OCI-LY3 (cell line): Measurements from ENCODE around the gene MARCHF4.

ENCODE experiments used
- H2AFZ ChIP-seq: fragments of 200-600, 300-600 bp; shearing (Covaris generic); 2 replicates; pipeline ENCODE4 v1.6.0; 2014; ENCODE audit warnings: antibody characterized with exemption, low read depth, low read length
- H3K27ac ChIP-seq: fragments of 200-600, 300-600 bp; sonication (generic); 2 replicates; pipeline ENCODE4 v1.5.1; 2014; ENCODE audit warnings: mild to moderate bottlenecking, low read length, moderate library complexity, mixed read lengths
- H3K27me3 ChIP-seq: fragments of 200-600, 300-600 bp; sonication (generic); 2 replicates; pipeline ENCODE4 v1.6.1; 2014; ENCODE audit warnings: low read depth, low read length, mixed read lengths
- H3K36me3 ChIP-seq: fragments of 200-600, 300-600 bp; sonication (generic); replicated peaks from 2 replicates; pipeline ENCODE3; 2014; ENCODE audit warnings: low read depth, low read length, mixed read lengths
- H3K4me1 ChIP-seq: fragments of 300-600, 200-600 bp; sonication (generic); 2 replicates; pipeline ENCODE4 v1.6.1; 2014; ENCODE audit warnings: low read length, mixed read lengths
- H3K4me2 ChIP-seq: fragments of 200-600, 300-600 bp; sonication (generic); 2 replicates; pipeline ENCODE4 v1.6.1; 2014; ENCODE audit warnings: low read length, mixed read lengths
- H3K4me3 ChIP-seq: fragments of 300-600, 200-600 bp; sonication (generic); 2 replicates; pipeline ENCODE4 v1.5.1; 2014; ENCODE audit warnings: antibody characterized with exemption, mild to moderate bottlenecking, low read length, moderate library complexity
- H3K79me2 ChIP-seq: fragments of 300-600, 200-600 bp; shearing (Covaris generic); 2 replicates; pipeline ENCODE4 v1.6.1; 2014; ENCODE audit warnings: mild to moderate bottlenecking, low read length, mixed read lengths
- H3K9ac ChIP-seq: fragments of 300-600, 200-600 bp; shearing (Covaris generic); 2 replicates; pipeline ENCODE4 v1.6.0; 2014; ENCODE audit warnings: mild to moderate bottlenecking, low read length, moderate library complexity
- H3K9me3 ChIP-seq: fragments of 200-600, 300-600 bp; shearing (Covaris generic); 2 replicates; pipeline ENCODE4 v1.6.1; 2014; ENCODE audit warnings: low read length, mixed read lengths; ENCODE audit not compliant: insufficient read depth
- H4K20me1 ChIP-seq: fragments of 200-600, 300-600 bp; sonication (generic); 2 replicates; pipeline ENCODE4 v1.6.1; 2016; ENCODE audit warnings: low read length, mixed read lengths; ENCODE audit not compliant: insufficient read depth
- EZH2phosphoT487 ChIP-seq: fragments of 200-600 bp; shearing (Covaris generic); IDR thresholded peaks from 2 replicates; pipeline ENCODE4 v1.6.1; 2018; ENCODE audit warnings: antibody characterized with exemption, mixed run types, low read depth
- TF ChIP-seq, protein P1 (sequence below): fragments of 200-600, 300-600 bp; sonication (generic); IDR thresholded peaks from 2 replicates; pipeline ENCODE4 v1.5.1; 2014; ENCODE audit warnings: antibody characterized with exemption, low read length, low read depth

The MARCHF4 gene

DNA sequence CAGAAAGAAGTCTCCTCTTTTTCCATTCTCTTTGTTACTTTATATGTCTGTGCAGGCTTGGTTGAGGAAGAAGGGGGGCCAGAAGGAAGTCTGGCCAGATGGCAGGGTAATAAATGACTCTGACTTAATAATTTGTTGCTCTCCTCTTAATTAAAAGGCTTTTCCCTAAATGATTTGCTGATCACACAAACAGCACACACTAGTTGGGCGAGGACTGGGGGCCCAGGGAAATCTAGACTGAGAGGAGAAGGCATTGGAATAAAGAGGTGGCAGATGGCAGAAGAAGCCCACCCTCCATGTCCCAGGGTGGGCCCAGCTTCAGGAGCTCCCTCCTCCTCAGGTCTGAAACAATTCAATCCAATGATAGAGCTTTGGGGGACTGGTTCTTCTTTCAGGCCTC lies 27.3 kb upstream of the MARCHF4 start:
- H2AFZ ChIP-seq: no peak overlapping the region
- TF ChIP-seq, protein P1, sequence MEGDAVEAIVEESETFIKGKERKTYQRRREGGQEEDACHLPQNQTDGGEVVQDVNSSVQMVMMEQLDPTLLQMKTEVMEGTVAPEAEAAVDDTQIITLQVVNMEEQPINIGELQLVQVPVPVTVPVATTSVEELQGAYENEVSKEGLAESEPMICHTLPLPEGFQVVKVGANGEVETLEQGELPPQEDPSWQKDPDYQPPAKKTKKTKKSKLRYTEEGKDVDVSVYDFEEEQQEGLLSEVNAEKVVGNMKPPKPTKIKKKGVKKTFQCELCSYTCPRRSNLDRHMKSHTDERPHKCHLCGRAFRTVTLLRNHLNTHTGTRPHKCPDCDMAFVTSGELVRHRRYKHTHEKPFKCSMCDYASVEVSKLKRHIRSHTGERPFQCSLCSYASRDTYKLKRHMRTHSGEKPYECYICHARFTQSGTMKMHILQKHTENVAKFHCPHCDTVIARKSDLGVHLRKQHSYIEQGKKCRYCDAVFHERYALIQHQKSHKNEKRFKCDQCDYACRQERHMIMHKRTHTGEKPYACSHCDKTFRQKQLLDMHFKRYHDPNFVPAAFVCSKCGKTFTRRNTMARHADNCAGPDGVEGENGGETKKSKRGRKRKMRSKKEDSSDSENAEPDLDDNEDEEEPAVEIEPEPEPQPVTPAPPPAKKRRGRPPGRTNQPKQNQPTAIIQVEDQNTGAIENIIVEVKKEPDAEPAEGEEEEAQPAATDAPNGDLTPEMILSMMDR: no peak
- TF ChIP-seq EZH2phosphoT487: no peak
- H3K79me2 ChIP-seq: no peaks in the 10 kb centered on the region
- no peak overlapping the region for H3K4me2 ChIP-seq
- no peaks in the 10 kb centered on the region for H3K9me3 ChIP-seq
- no peaks in the 10 kb centered on the region for H4K20me1 ChIP-seq
- no peak overlapping the region for H3K27ac ChIP-seq
- H3K9ac ChIP-seq: no peak overlapping the region
- 0 out of 2 replicates have a peak, but pooled peaks cover 2% of the 10 kb centered on the region for H3K4me1 ChIP-seq
- H3K27me3 ChIP-seq: no peaks in the 10 kb centered on the region
- H3K4me3 ChIP-seq: no peak overlapping the region
- no peaks in the 10 kb centered on the region for H3K36me3 ChIP-seq

DNA sequence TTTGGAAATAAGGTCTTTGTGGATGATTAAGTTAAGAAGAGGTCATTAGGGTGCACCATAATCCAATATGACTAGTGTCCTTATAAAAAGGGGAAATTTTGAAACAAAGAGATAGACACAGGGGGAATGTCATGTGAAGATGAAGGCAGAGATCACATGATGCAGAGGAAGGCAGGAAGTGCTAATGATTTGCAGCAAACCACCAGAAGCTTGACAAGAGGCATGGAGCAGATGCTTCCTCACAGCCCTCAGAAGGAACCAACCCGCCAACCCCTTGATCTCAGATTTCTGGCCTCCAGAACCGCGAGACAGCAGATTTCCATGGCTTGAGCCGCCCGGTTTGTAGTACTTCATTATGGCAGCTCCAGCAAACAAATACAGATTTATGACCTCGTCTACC lies 22.6 kb upstream of the MARCHF4 start:
- Histone ChIP-seq H3K9me3 (no peaks in the 10 kb centered on the region), H4K20me1 (no peaks in the 10 kb centered on the region), H3K79me2 (no peaks in the 10 kb centered on the region), H3K4me1 (peaks cover under 1% of the 10 kb centered on the region), H3K36me3 (no peaks in the 10 kb centered on the region), H3K27ac (no peak overlapping the region), H3K27me3 (no peaks in the 10 kb centered on the region), H2AFZ (no peak overlapping the region), H3K4me2 (no peak overlapping the region), H3K4me3 (no peak overlapping the region), H3K9ac (no peak overlapping the region)
- no peak for TF ChIP-seq EZH2phosphoT487
- TF ChIP-seq, protein P1: no peak

DNA sequence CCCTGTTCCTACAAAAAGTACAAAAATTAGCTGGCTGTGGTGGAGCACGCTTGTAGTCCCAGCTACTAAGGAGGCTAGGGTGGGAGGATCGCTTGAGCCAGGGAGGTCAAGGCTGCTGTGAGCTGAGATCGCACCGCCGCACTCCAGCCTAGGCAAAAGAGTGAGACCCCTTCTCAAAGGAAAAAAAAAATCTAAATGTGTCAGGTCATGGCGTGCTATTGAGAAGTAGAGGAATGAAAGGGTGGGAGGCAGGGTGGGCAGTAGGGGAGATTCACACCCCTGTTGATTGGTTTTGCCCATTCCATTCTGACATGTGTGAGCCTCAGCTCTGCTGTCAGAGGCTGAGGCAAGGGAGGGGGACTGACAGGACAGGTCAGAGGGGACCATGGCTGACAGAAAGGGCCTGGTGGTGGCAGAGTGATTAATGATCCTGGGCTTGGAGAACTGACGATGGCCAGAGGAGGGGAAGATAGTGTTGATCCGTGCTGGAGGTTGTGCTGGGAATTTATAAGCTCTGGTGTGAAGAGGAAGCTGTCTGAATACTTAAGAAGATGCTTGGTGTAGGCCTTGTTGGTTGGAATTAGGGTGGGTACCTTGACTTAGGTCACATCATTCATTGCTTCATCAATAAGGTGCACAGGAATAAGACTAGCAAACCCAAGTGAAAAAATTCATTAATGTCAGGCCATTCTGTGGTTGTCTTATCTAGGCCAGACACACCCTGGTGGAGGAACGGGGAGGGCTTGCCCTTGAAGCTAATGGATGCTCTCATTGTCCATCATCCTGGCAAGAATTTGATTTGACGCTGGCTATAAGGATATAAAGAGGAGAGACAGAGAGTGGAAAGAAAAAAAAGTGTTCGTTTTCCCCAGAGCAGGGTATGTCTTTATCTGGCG lies 20.9 kb upstream of the MARCHF4 start:
- no peak overlapping the region for H3K27ac ChIP-seq
- no peak overlapping the region for H3K9ac ChIP-seq
- H3K4me1 ChIP-seq: peaks cover 17% of the 10 kb centered on the region
- TF ChIP-seq EZH2phosphoT487: no peak
- TF ChIP-seq, protein P1: no peak
- no peak overlapping the region for H3K4me2 ChIP-seq
- H3K9me3 ChIP-seq: no peaks in the 10 kb centered on the region
- no peaks in the 10 kb centered on the region for H3K79me2 ChIP-seq
- H3K36me3 ChIP-seq: no peaks in the 10 kb centered on the region
- H4K20me1 ChIP-seq: no peaks in the 10 kb centered on the region
- no peaks in the 10 kb centered on the region for H3K27me3 ChIP-seq
- H2AFZ ChIP-seq: no peak overlapping the region
- no peak overlapping the region for H3K4me3 ChIP-seq

DNA sequence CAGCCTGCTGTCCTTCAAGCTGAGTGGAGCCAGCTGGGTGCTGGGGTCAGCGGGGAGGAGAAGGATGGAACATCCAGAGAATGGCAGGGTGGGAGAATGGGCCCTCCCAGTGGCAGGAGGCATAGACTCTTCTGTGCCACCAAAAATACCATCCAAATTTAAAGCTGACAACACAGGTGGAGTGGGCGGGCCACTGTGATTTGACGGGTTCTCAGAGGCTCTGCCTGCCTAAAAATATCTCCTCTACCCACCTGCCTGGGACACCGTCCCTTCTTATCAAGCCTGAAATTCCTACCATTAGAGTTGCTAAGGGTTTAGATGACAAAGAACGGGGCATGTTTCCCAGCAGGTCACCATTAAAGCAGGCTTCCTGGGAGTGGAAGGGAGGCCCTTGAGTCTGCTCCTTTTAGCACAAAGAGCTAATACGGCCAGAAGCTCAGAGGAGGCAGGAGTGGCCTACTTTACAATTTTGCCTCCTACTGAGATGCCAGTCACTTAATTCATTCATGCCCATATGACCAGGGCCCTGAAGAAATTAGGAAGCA lies 19.8 kb upstream of the MARCHF4 start:
- no peak for TF ChIP-seq EZH2phosphoT487
- TF ChIP-seq, protein P1: no peak
- Histone ChIP-seq H2AFZ (no peak overlapping the region), H3K9me3 (no peaks in the 10 kb centered on the region), H3K79me2 (no peaks in the 10 kb centered on the region), H4K20me1 (no peaks in the 10 kb centered on the region), H3K4me1 (peaks cover 25% of the 10 kb centered on the region), H3K4me3 (no peak overlapping the region), H3K36me3 (no peaks in the 10 kb centered on the region), H3K9ac (no peak overlapping the region), H3K27me3 (no peaks in the 10 kb centered on the region), H3K27ac (no peak overlapping the region), H3K4me2 (no peak overlapping the region)
